CD14-positive monocyte (primary cell): ENCODE data around the gene CCDC188. TPM values are rescaled to one million over a fixed set of nuclear protein-coding genes. Genes with fewer than 3 reads are reported as not detected.
A peak's percentile ranks its signal among the peaks of the same experiment; 100 is the strongest.

Experiments
- DNase-seq, 3 donors: peaks; one replicate each; pipeline ENCODE4 v3.0.0-alpha.2; 2011 to 2022
- H2AFZ ChIP-seq: 2 replicates; pipeline ENCODE4 v1.6.0; 2012; ENCODE audit warnings: mild to moderate bottlenecking, low read depth, low read length, inconsistent platforms; ENCODE audit not compliant: insufficient read depth, poor library complexity, severe bottlenecking
- H3K27ac ChIP-seq, 2 donors: 1 replicate in 1 of 2; 2 replicates in 1 of 2; pipeline ENCODE4 v1.5.1; 2012 to 2013; ENCODE audit warnings: low read length in 2 of 2, control low read depth in 1 of 2, inconsistent platforms in 1 of 2, low read depth in 1 of 2, mild to moderate bottlenecking in 1 of 2
- H3K27me3 ChIP-seq, 2 donors: one replicate each; pipeline versions ENCODE4 v1.6.0 to v1.6.1; 2011 to 2013; ENCODE audit warnings: low read length in 2 of 2; ENCODE audit not compliant: control insufficient read depth in 2 of 2, insufficient read depth in 2 of 2
- H3K36me3 ChIP-seq, 2 donors: replicated peaks in 1 of 2; 1 replicate in 1 of 2; 2 replicates in 1 of 2; pipeline versions ENCODE4 v1.5.1 to v1.6.1; 2012 to 2013; ENCODE audit warnings: low read length in 2 of 2, control low read depth in 1 of 2, inconsistent platforms in 1 of 2, mild to moderate bottlenecking in 1 of 2; ENCODE audit not compliant: insufficient read depth in 2 of 2, control insufficient read depth in 1 of 2
- H3K4me1 ChIP-seq, 2 donors: 1 replicate in 1 of 2; 2 replicates in 1 of 2; pipeline versions ENCODE4 v1.5.1 to v1.6.1; 2012 to 2013; ENCODE audit warnings: low read length in 2 of 2, control low read depth in 1 of 2, inconsistent platforms in 1 of 2, mild to moderate bottlenecking in 1 of 2, moderate library complexity in 1 of 2; ENCODE audit not compliant: insufficient read depth in 2 of 2, control insufficient read depth in 1 of 2
- H3K4me2 ChIP-seq: replicated peaks from 2 replicates; pipeline ENCODE3; 2012; ENCODE audit warnings: low read length, moderate library complexity, mild to moderate bottlenecking; ENCODE audit not compliant: poor library complexity, severe bottlenecking; ENCODE audit errors: extremely low read depth
- H3K4me3 ChIP-seq, 3 experiments: fragments of 200-600 bp in 1 of 3; sonication (generic) in 1 of 3; replicated peaks in 1 of 3; 1 replicate in 2 of 3; 2 replicates in 1 of 3; pipeline ENCODE4 v1.5.1; 2011 to 2013; ENCODE audit warnings: low read length in 3 of 3, mild to moderate bottlenecking in 3 of 3, control low read depth in 2 of 3, low read depth in 2 of 3, inconsistent platforms in 1 of 3, moderate library complexity in 1 of 3
- H3K79me2 ChIP-seq: 2 replicates; pipeline ENCODE4 v1.6.0; 2012; ENCODE audit warnings: mild to moderate bottlenecking, control low read depth, inconsistent platforms, low read length, moderate library complexity; ENCODE audit not compliant: insufficient read depth
- H3K9ac ChIP-seq: 2 replicates; pipeline ENCODE4 v1.6.0; 2017; ENCODE audit warnings: low read length, mild to moderate bottlenecking; ENCODE audit not compliant: insufficient read depth, poor library complexity, severe bottlenecking
- H3K9me3 ChIP-seq, 2 donors: replicated peaks in 1 of 2; 1 replicate in 1 of 2; 2 replicates in 1 of 2; pipeline versions ENCODE4 v1.5.1 to v1.6.1; 2012 to 2013; ENCODE audit warnings: low read length in 2 of 2, control low read depth in 1 of 2; ENCODE audit not compliant: control insufficient read depth in 1 of 2, insufficient read depth in 1 of 2
- H4K20me1 ChIP-seq: 2 replicates; pipeline ENCODE4 v1.6.0; 2012; ENCODE audit warnings: mild to moderate bottlenecking, low read length, control low read depth, moderate library complexity; ENCODE audit not compliant: insufficient read depth
- H3K27ac Mint-ChIP-seq, 7 donors: one replicate each; pipeline ENCODE4 v1.8.0; 2020; ENCODE audit warnings: mild to moderate bottlenecking in 7 of 7, mixed read lengths in 7 of 7, moderate library complexity in 6 of 7, inconsistent platforms in 2 of 7
- H3K27me3 Mint-ChIP-seq, 3 donors: one replicate each; pipeline ENCODE4 v1.8.0; 2021 to 2022; ENCODE audit warnings: low read depth in 3 of 3, mild to moderate bottlenecking in 3 of 3, mixed read lengths in 3 of 3, moderate library complexity in 3 of 3, inconsistent platforms in 1 of 3
- H3K36me3 Mint-ChIP-seq, 2 donors: one replicate each; pipeline ENCODE4 v1.8.0; 2020; ENCODE audit warnings: mixed read lengths in 2 of 2, inconsistent platforms in 1 of 2, mild to moderate bottlenecking in 1 of 2
- H3K4me1 Mint-ChIP-seq: one replicate; pipeline ENCODE4 v1.8.0; 2020; ENCODE audit warnings: mild to moderate bottlenecking, mixed read lengths
- H3K4me3 Mint-ChIP-seq, 2 donors: one replicate each; pipeline ENCODE4 v1.8.0; 2020; ENCODE audit warnings: mild to moderate bottlenecking in 2 of 2, mixed read lengths in 2 of 2, moderate library complexity in 1 of 2
- H3K9me3 Mint-ChIP-seq, 7 donors: one replicate each; pipeline ENCODE4 v1.8.0; 2020 to 2022; ENCODE audit warnings: mixed read lengths in 7 of 7, mild to moderate bottlenecking in 6 of 7, moderate library complexity in 6 of 7, inconsistent platforms in 2 of 7
- WGBS: methylation state at CpG from one replicate; pipeline ENCODE4 v1.1.5; 2013; ENCODE audit warnings: missing lambda C conversion rate; ENCODE audit not compliant: insufficient coverage; 5-methylcytosine and 5-hydroxymethylcytosine counted together
- intact Hi-C, 2 donors: fragments of 100-400 bp; cut with micrococcal nuclease; formaldehyde crosslinking; loops; one replicate each; pipeline versions ENCODE4 v1.15.0 to v1.15.1; 2023
- polyA plus RNA-seq, 3 donors: library from polyadenylated mRNA; depleted of rRNA in 1 of 3; unstranded in 2 of 3; stranded (reverse) in 1 of 3; fragments of 300-500 nt in 2 of 3; fragments of >200 nt in 1 of 3; fragmentation: Illumina TruSeq in 2 of 3; gene quantifications; 1 replicate in 2 of 3; 2 replicates in 1 of 3; pipeline ENCODE4 v1.2.3, GENCODE V29; 2012 to 2021
- TF ChIP-seq, protein P1 (sequence below): fragments of 200-600 bp; IDR thresholded peaks from one replicate; pipeline ENCODE4 v1.8.0; 2022; ENCODE audit warnings: antibody characterized with exemption, mild to moderate bottlenecking

Gene CCDC188
- polyA plus RNA-seq, 3 donors: 0.15 TPM; not detected in 2

GRCh38 chr22:20133930-20134549 lies 16.8 kb downstream of the CCDC188 start:
- no peaks in the 10 kb centered on the region for H3K9me3 Mint-ChIP-seq
- no peak overlapping the region for H3K4me2 ChIP-seq
- H4K20me1 ChIP-seq: peaks cover 66% of the 10 kb centered on the region
- H3K9me3 ChIP-seq: no peaks in the 10 kb centered on the region
- TF ChIP-seq, protein P1, sequence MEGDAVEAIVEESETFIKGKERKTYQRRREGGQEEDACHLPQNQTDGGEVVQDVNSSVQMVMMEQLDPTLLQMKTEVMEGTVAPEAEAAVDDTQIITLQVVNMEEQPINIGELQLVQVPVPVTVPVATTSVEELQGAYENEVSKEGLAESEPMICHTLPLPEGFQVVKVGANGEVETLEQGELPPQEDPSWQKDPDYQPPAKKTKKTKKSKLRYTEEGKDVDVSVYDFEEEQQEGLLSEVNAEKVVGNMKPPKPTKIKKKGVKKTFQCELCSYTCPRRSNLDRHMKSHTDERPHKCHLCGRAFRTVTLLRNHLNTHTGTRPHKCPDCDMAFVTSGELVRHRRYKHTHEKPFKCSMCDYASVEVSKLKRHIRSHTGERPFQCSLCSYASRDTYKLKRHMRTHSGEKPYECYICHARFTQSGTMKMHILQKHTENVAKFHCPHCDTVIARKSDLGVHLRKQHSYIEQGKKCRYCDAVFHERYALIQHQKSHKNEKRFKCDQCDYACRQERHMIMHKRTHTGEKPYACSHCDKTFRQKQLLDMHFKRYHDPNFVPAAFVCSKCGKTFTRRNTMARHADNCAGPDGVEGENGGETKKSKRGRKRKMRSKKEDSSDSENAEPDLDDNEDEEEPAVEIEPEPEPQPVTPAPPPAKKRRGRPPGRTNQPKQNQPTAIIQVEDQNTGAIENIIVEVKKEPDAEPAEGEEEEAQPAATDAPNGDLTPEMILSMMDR: no peak
- no peak overlapping the region for H3K4me3 Mint-ChIP-seq
- no peak overlapping the region for H3K4me3 ChIP-seq
- H3K4me1 ChIP-seq: peaks cover 15 to 27% of the 10 kb centered on the region in 2 donors
- no peak for DNase-seq
- intact Hi-C loops: no loop called here
- peak overlapping the region in 1 of 7 donors; percentile 43 for H3K27ac Mint-ChIP-seq
- H3K4me1 Mint-ChIP-seq: peaks cover 25% of the 10 kb centered on the region
- H3K27me3 Mint-ChIP-seq: no peaks in the 10 kb centered on the region
- peaks cover 2 to 3% of the 10 kb centered on the region in 2 donors for H3K36me3 Mint-ChIP-seq
- H3K9ac ChIP-seq: peak overlapping the region; percentile 32
- H3K79me2 ChIP-seq: peaks cover 29% of the 10 kb centered on the region
- 91% methylated on average over 7 of the region's 12 CpGs for WGBS
- no peak overlapping the region for H3K27ac ChIP-seq
- no peak overlapping the region for H2AFZ ChIP-seq
- H3K36me3 ChIP-seq: no peaks in the 10 kb centered on the region
- H3K27me3 ChIP-seq: no peaks in the 10 kb centered on the region

DNA sequence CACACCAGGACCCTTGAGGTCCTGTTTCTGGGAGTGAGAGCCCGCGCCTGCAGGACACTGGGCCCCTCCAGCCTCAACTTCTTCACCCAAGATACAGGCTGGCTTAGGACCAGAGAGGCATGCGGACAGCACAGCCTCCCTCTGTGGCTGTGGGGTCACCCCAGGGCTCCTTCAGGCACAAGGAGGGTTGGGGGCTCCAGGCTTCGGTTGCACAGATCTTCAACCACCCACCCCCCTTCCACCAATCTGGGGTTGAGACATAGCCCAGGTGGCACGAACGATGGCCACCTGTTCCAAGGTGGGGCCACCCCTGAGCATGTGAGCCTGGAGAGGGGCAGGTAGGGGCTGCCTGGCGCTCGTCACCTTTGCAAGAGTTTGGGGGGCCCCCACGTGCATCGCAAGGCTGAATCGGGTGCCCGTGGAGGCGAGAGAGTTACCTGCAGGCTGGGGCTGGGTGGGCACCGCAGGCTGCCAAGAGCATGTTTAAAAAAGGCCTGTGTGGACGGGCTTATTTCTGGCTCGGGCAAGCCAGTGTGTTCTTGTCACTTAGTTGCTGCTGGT lies 18.1 kb downstream of the CCDC188 start:
- Mint-ChIP-seq H3K9me3 (no peaks in the 10 kb centered on the region), H3K36me3 (peaks cover 2 to 7% of the 10 kb centered on the region in 2 donors), H3K4me3 (peak overlapping the region; percentile 69 to 75), H3K27me3 (no peaks in the 10 kb centered on the region), H3K4me1 (peaks cover 25% of the 10 kb centered on the region), H3K27ac (no peak overlapping the region)
- Histone ChIP-seq H2AFZ (peak overlapping the region; percentile 71), H3K27ac (peak overlapping the region in 1 of 2 donors; percentile 36), H3K4me2 (peak overlapping the region; percentile 93), H3K36me3 (no peaks in the 10 kb centered on the region), H3K4me1 (peaks cover 15 to 27% of the 10 kb centered on the region in 2 donors), H3K9me3 (no peaks in the 10 kb centered on the region), H3K4me3 (peak overlapping the region; percentile 39 to 77 (median 42)), H3K27me3 (no peaks in the 10 kb centered on the region), H3K9ac (peak overlapping the region; percentile 65), H4K20me1 (peaks cover 53% of the 10 kb centered on the region), H3K79me2 (peaks cover 26% of the 10 kb centered on the region)
- TF ChIP-seq, protein P1: no peak
- intact Hi-C loops: no loop called here
- 89% methylated on average over 12 of the region's 16 CpGs for WGBS
- DNase-seq: no peak
